Liver (tissue), 9 donors: ENCODE measurements around the gene PCSK6. TPM values are rescaled to one million over a fixed set of nuclear protein-coding genes. Genes with fewer than 3 reads are reported as not detected.

Source experiments
- DNase-seq: peaks from one replicate; pipeline ENCODE4 v3.0.0-alpha.2; 2017; ENCODE audit warnings: low spot score
- H3K27ac ChIP-seq, 2 donors: one replicate each; pipeline ENCODE4 v1.7.0; 2013; ENCODE audit warnings: inconsistent platforms in 2 of 2, low read length in 2 of 2, control low read depth in 1 of 2, low read depth in 1 of 2, mild to moderate bottlenecking in 1 of 2
- H3K27me3 ChIP-seq, 4 donors: one replicate each; pipeline versions ENCODE4 v1.6.1 to v1.7.0; 2013; ENCODE audit warnings: low read length in 3 of 4, inconsistent platforms in 1 of 4, mild to moderate bottlenecking in 1 of 4, moderate library complexity in 1 of 4; ENCODE audit not compliant: control insufficient read depth in 4 of 4, insufficient read depth in 4 of 4
- H3K36me3 ChIP-seq, 4 donors: one replicate each; pipeline versions ENCODE4 v1.6.1 to v1.7.0; 2013; ENCODE audit warnings: low read length in 3 of 4, mild to moderate bottlenecking in 3 of 4, low read depth in 1 of 4, moderate library complexity in 1 of 4; ENCODE audit not compliant: control insufficient read depth in 4 of 4, insufficient read depth in 3 of 4
- H3K4me1 ChIP-seq, 4 donors: one replicate each; pipeline versions ENCODE4 v1.6.1 to v1.7.0; 2013; ENCODE audit warnings: low read length in 3 of 4, mild to moderate bottlenecking in 3 of 4, moderate library complexity in 1 of 4; ENCODE audit not compliant: control insufficient read depth in 4 of 4, insufficient read depth in 4 of 4
- H3K4me3 ChIP-seq, 3 donors: one replicate each; pipeline versions ENCODE4 v1.6.1 to v1.7.0; 2013; ENCODE audit warnings: low read length in 3 of 3, control low read depth in 1 of 3, low read depth in 1 of 3, mild to moderate bottlenecking in 1 of 3
- H3K9ac ChIP-seq, 2 donors: one replicate each; pipeline ENCODE4 v1.7.0; 2013; ENCODE audit warnings: low read length in 2 of 2, mild to moderate bottlenecking in 2 of 2, moderate library complexity in 2 of 2, control low read depth in 1 of 2, low read depth in 1 of 2
- H3K9me3 ChIP-seq, 4 donors: one replicate each; pipeline versions ENCODE4 v1.6.1 to v1.7.0; 2013; ENCODE audit warnings: low read length in 3 of 4; ENCODE audit not compliant: control insufficient read depth in 4 of 4
- EGR1 ChIP-seq, 2 donors: IDR thresholded peaks; 2 replicates each; pipeline ENCODE4 v1.6.1; 2016 to 2018; ENCODE audit warnings: antibody characterized with exemption in 2 of 2, low read depth in 2 of 2
- FOXA1 ChIP-seq: IDR thresholded peaks from 2 replicates; pipeline ENCODE4 v1.6.1; 2016; ENCODE audit warnings: antibody characterized with exemption
- FOXA2 ChIP-seq: IDR thresholded peaks from 2 replicates; pipeline ENCODE4 v1.6.1; 2016; ENCODE audit warnings: antibody characterized with exemption
- GABPA ChIP-seq, 2 donors: IDR thresholded peaks in 1 of 2; conservative IDR thresholded peaks in 1 of 2; 2 replicates each; pipeline ENCODE4 v1.6.1; 2016; ENCODE audit warnings: antibody characterized with exemption in 2 of 2, mild to moderate bottlenecking in 1 of 2, moderate library complexity in 1 of 2
- HNF4A ChIP-seq, 2 donors: conservative IDR thresholded peaks; 2 replicates each; pipeline ENCODE4 v1.6.1; 2016; ENCODE audit warnings: antibody characterized with exemption in 2 of 2, mild to moderate bottlenecking in 2 of 2
- HNF4G ChIP-seq: IDR thresholded peaks from 2 replicates; pipeline ENCODE4 v1.6.1; 2016; ENCODE audit warnings: antibody characterized with exemption
- JUND ChIP-seq, 2 donors: IDR thresholded peaks; 2 replicates each; pipeline ENCODE4 v1.6.1; 2016; ENCODE audit warnings: antibody characterized with exemption in 2 of 2
- NR2F2 ChIP-seq: IDR thresholded peaks from 2 replicates; pipeline ENCODE4 v1.6.1; 2016; ENCODE audit warnings: antibody characterized with exemption
- RAD21 ChIP-seq, 2 donors: IDR thresholded peaks; 2 replicates each; pipeline ENCODE4 v1.6.1; 2016; ENCODE audit warnings: antibody characterized with exemption in 2 of 2, mild to moderate bottlenecking in 2 of 2
- RXRA ChIP-seq, 2 donors: IDR thresholded peaks; 2 replicates each; pipeline ENCODE4 v1.6.1; 2017 to 2018; ENCODE audit warnings: antibody characterized with exemption in 2 of 2, mild to moderate bottlenecking in 1 of 2
- SP1 ChIP-seq: IDR thresholded peaks from 2 replicates; pipeline ENCODE4 v1.6.1; 2018; ENCODE audit warnings: antibody characterized with exemption, mild to moderate bottlenecking
- TAF1 ChIP-seq: conservative IDR thresholded peaks from 2 replicates; pipeline ENCODE4 v1.6.1; 2016; ENCODE audit warnings: antibody characterized with exemption, mild to moderate bottlenecking
- YY1 ChIP-seq: IDR thresholded peaks from 2 replicates; pipeline ENCODE4 v1.6.1; 2016; ENCODE audit warnings: antibody characterized with exemption, mild to moderate bottlenecking
- WGBS: extraction: QIAGEN DNeasy Blood & Tissue Kit; methylation state at CpG from one replicate; pipeline ENCODE4 v1.1.7; 2013; 5-methylcytosine and 5-hydroxymethylcytosine counted together
- polyA plus RNA-seq, 2 donors: library from polyadenylated mRNA; stranded (reverse) in 1 of 2; unstranded in 1 of 2; fragments of 200-250 nt in 1 of 2; fragments of >200 nt in 1 of 2; fragmentation: Nextera tagmentation in 1 of 2; extraction: Ambion mirVana in 1 of 2; gene quantifications; one replicate each; pipeline versions ENCODE4 v1.2.1 to v1.2.3, GENCODE V29; 2013 to 2015
- total RNA-seq, 2 donors: library from RNA; depleted of rRNA; stranded (reverse); fragments of >200 nt; gene quantifications; one replicate each; pipeline ENCODE4 v1.2.3, GENCODE V29; 2014
- TF ChIP-seq, protein P1 (sequence below): IDR thresholded peaks from 2 replicates; pipeline ENCODE4 v1.6.1; 2016; ENCODE audit warnings: antibody characterized with exemption
- TF ChIP-seq, protein P2 (sequence below): IDR thresholded peaks from 2 replicates; pipeline ENCODE4 v1.6.1; 2016; ENCODE audit warnings: antibody characterized with exemption
- TF ChIP-seq, protein P3 (sequence below): fragments of 150-350 bp; IDR thresholded peaks from 2 replicates; pipeline ENCODE4 v1.5.1; 2017; ENCODE audit warnings: improper control_type of control experiment, low read depth, low read length; ENCODE audit not compliant: missing input control
- TF ChIP-seq, protein P4 (sequence below): IDR thresholded peaks from 2 replicates; pipeline ENCODE4 v1.6.1; 2016; ENCODE audit warnings: antibody characterized with exemption, mild to moderate bottlenecking
- TF ChIP-seq, protein P5 (sequence below): IDR thresholded peaks from 2 replicates; pipeline ENCODE4 v1.6.1; 2016; ENCODE audit warnings: antibody characterized with exemption
- donor health status: healthy.
- donor health status: healthy.
- donor health status: healthy.
- donor health status: healthy.
- donor health status: healthy.

PCSK6 gene
- total and polyA plus RNA-seq, 4 donors: 94.8 to 398 (median 168) TPM

DNA sequence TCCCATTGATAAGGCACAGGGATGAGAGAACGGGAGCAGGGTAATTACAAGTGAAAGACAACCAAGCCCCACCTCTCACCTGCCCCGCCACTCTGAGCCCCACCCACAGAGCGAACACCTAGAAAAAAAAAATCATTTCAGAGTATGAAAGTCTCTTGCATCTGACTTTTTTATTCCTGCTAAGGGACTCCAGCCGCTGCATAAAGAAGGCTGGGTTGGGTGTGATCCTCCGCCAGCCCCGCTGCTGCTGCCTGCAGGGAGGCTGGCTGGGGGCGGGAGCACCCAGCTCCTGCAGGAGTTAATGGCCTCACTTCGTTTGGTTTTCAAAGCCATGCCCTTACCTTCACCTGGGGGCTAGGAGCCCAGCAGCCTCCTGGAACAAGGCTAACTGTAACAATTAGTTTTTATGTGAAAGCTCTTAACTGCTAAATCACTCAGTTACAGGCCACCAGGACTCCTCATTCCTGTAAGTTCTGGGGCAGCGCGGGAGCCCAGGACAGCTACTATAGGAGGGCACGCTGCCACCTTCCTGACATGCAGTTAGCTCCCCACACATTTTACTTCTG lies 116.5 kb downstream of the PCSK6 start:
- Histone ChIP-seq H3K27ac (no peak overlapping the region), H3K36me3 (peaks cover 8 to 34% (median 16%) of the 10 kb centered on the region in 4 donors), H3K4me3 (no peak overlapping the region), H3K27me3 (no peaks in the 10 kb centered on the region), H3K9me3 (no peaks in the 10 kb centered on the region), H3K4me1 (peaks cover 3 to 34% (median 27%) of the 10 kb centered on the region in 4 donors), H3K9ac (no peak overlapping the region)
- 74% methylated on average over 11 of the region's 11 CpGs for WGBS
- no peak for TF ChIP-seq JUND (IDR thresholded peaks at IDR 0.05)
- no peak for DNase-seq

DNA sequence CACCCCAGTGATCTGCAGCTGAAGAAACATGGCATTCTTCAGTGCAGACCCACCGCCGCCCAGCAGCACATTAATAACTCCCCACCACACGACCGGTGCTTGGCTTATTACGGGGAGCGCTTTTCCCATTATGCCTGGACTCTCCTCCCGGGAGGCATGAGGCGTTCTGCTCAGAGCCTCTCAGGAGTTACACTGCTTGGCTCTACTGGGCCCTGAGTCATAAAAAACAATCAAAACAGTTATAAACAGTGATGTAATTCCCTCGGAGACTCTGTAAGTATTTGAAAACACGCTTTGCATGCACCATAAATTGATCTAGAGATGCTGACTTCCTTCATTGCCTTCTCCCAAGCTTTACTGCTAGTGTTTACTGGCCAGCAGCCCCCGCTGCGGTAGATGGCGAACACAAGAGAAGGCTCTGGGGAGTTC lies 117.3 kb downstream of the PCSK6 start:
- Histone ChIP-seq H3K36me3 (peaks cover 8 to 38% (median 18%) of the 10 kb centered on the region in 4 donors), H3K4me3 (no peak overlapping the region), H3K27me3 (no peaks in the 10 kb centered on the region), H3K27ac (no peak overlapping the region), H3K4me1 (peaks cover 3 to 27% (median 22%) of the 10 kb centered on the region in 4 donors), H3K9me3 (no peaks in the 10 kb centered on the region), H3K9ac (no peak overlapping the region)
- WGBS: 81% methylated on average over 13 of the region's 13 CpGs
- TF ChIP-seq HNF4G: no peak
- no peak for TF ChIP-seq SP1
- TF ChIP-seq, protein P1, sequence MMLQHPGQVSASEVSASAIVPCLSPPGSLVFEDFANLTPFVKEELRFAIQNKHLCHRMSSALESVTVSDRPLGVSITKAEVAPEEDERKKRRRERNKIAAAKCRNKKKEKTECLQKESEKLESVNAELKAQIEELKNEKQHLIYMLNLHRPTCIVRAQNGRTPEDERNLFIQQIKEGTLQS: no peak
- TF ChIP-seq, protein P2, sequence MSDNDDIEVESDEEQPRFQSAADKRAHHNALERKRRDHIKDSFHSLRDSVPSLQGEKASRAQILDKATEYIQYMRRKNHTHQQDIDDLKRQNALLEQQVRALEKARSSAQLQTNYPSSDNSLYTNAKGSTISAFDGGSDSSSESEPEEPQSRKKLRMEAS: no peak
- TF ChIP-seq RAD21 (IDR thresholded peaks at IDR 0.05): no peak
- no peak for TF ChIP-seq NR2F2
- no peak for DNase-seq

DNA sequence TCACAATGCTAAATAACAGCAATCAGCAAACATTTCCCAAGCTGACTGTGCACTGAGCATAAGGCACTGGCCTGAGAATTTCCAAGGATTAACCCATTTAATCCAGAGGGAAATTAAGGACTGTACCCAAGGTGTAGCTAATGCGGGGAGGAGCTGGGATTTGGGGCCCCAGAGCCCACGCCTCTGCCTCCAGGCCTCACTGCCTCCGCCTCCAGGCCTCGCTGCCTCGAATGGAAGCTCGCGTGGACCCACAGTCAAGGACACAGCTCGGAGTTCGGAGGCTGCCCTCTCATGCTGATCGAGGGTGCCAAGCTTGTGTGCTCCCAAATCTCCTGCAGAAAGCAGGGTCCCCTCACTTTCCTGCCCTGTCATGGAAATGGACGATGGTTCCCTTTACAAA lies 118.0 kb downstream of the PCSK6 start:
- no peaks in the 10 kb centered on the region for H3K9me3 ChIP-seq
- H3K36me3 ChIP-seq: peaks cover 12 to 45% (median 20%) of the 10 kb centered on the region in 4 donors
- no peak overlapping the region for H3K4me3 ChIP-seq
- TF ChIP-seq HNF4G (no peak), SP1 (no peak), YY1 (no peak), RAD21 (IDR thresholded peaks at IDR 0.05) (no peak), EGR1 (IDR thresholded peaks at IDR 0.05; ENCODE audit: low read depth in 2 of 2) (no peak), FOXA2 (no peak), TAF1 (no peak), RXRA (IDR thresholded peaks at IDR 0.05) (no peak), NR2F2 (no peak), JUND (IDR thresholded peaks at IDR 0.05) (no peak), GABPA (IDR thresholded peaks at IDR 0.05 in 1 of 2, conservative IDR thresholded peaks at IDR 0.05 in 1 of 2) (no peak), FOXA1 (no peak), HNF4A (conservative IDR thresholded peaks at IDR 0.05) (no peak)
- TF ChIP-seq, protein P3, sequence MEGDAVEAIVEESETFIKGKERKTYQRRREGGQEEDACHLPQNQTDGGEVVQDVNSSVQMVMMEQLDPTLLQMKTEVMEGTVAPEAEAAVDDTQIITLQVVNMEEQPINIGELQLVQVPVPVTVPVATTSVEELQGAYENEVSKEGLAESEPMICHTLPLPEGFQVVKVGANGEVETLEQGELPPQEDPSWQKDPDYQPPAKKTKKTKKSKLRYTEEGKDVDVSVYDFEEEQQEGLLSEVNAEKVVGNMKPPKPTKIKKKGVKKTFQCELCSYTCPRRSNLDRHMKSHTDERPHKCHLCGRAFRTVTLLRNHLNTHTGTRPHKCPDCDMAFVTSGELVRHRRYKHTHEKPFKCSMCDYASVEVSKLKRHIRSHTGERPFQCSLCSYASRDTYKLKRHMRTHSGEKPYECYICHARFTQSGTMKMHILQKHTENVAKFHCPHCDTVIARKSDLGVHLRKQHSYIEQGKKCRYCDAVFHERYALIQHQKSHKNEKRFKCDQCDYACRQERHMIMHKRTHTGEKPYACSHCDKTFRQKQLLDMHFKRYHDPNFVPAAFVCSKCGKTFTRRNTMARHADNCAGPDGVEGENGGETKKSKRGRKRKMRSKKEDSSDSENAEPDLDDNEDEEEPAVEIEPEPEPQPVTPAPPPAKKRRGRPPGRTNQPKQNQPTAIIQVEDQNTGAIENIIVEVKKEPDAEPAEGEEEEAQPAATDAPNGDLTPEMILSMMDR: no peak
- TF ChIP-seq, protein P1: no peak
- TF ChIP-seq, protein P4, sequence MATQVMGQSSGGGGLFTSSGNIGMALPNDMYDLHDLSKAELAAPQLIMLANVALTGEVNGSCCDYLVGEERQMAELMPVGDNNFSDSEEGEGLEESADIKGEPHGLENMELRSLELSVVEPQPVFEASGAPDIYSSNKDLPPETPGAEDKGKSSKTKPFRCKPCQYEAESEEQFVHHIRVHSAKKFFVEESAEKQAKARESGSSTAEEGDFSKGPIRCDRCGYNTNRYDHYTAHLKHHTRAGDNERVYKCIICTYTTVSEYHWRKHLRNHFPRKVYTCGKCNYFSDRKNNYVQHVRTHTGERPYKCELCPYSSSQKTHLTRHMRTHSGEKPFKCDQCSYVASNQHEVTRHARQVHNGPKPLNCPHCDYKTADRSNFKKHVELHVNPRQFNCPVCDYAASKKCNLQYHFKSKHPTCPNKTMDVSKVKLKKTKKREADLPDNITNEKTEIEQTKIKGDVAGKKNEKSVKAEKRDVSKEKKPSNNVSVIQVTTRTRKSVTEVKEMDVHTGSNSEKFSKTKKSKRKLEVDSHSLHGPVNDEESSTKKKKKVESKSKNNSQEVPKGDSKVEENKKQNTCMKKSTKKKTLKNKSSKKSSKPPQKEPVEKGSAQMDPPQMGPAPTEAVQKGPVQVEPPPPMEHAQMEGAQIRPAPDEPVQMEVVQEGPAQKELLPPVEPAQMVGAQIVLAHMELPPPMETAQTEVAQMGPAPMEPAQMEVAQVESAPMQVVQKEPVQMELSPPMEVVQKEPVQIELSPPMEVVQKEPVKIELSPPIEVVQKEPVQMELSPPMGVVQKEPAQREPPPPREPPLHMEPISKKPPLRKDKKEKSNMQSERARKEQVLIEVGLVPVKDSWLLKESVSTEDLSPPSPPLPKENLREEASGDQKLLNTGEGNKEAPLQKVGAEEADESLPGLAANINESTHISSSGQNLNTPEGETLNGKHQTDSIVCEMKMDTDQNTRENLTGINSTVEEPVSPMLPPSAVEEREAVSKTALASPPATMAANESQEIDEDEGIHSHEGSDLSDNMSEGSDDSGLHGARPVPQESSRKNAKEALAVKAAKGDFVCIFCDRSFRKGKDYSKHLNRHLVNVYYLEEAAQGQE: no peak
- TF ChIP-seq, protein P5, sequence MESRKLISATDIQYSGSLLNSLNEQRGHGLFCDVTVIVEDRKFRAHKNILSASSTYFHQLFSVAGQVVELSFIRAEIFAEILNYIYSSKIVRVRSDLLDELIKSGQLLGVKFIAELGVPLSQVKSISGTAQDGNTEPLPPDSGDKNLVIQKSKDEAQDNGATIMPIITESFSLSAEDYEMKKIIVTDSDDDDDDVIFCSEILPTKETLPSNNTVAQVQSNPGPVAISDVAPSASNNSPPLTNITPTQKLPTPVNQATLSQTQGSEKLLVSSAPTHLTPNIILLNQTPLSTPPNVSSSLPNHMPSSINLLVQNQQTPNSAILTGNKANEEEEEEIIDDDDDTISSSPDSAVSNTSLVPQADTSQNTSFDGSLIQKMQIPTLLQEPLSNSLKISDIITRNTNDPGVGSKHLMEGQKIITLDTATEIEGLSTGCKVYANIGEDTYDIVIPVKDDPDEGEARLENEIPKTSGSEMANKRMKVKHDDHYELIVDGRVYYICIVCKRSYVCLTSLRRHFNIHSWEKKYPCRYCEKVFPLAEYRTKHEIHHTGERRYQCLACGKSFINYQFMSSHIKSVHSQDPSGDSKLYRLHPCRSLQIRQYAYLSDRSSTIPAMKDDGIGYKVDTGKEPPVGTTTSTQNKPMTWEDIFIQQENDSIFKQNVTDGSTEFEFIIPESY: no peak
- TF ChIP-seq, protein P2: no peak
- H3K27ac ChIP-seq: no peak overlapping the region
- no peaks in the 10 kb centered on the region for H3K27me3 ChIP-seq
- peaks cover 0 to 21% (median 16%) of the 10 kb centered on the region in 4 donors for H3K4me1 ChIP-seq
- no peak overlapping the region for H3K9ac ChIP-seq
- 93% methylated on average over 11 of the region's 11 CpGs for whole genome bisulfite sequencing
- no peak for DNase-seq
